HPDE6-E6E7 (cell line): Measurements from ENCODE around the gene SLC13A5.
"Not testable (repeated sequence)": the region's sequence is repeated elsewhere in the genome, so short reads cannot be mapped to it uniquely, and the experiment has no call there.

Experiments used
- DNase-seq: peaks from one replicate; pipeline ENCODE4 v3.0.0; 2011; ENCODE audit warnings: missing footprints; ENCODE audit errors: extremely low spot score

Gene SLC13A5

DNA sequence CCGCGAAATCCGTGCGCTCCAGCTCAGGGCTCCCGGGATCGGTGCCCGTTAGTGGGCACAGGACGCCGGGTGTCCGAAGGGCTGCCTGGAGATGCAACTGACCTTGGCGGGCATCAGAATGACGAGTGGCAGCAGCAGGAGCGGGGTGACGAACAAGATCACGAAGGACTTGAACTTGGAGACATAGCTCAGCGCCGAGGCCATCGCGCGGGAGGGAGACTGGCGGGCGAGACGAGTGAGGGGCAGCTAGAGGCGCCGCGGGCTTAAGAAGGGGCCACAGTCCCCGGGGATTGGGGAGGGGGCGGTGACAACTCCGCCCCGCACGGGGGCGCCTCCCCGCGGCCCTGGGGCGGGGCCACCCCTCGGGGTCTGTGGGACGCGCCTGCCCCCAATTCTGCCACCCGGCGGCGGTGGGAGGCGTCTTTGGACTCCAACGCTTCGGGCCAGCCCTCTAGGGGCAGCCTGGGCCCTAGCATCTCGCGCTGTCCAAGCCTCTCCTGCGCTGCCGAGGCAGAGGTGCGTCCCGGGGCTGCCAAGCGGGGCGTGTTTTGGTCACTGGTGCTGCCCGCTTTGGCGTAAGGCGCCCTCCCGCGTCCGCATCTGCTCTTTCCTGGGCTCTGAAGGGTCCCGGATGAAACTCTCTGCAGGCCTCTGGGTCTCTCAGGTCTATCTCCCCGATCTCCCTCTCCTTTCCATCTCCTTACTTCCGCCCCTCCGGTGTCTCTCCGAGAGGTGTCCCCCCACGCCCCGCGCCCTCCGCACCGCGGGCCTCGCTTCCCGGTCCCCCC, at the start of gene SLC13A5:
Gene SLC13A5 (minus strand): TSS at position 240 of the 788 bp plus-strand sequence. CDS start 36 bp downstream, at position 204.
- no peak for DNase-seq

- DNase-seq, result no peak
These were observed 48.6 kb upstream of the SLC13A5 start for GRCh38 chr17:6761779-6762178.

- no peak for DNase-seq
These were observed 44.6 kb upstream of the SLC13A5 start for GRCh38 chr17:6757747-6758146.

GRCh38 chr17:6756425-6757031, 43.4 kb upstream of the SLC13A5 start:
- DNase-seq, result no peak

DNA sequence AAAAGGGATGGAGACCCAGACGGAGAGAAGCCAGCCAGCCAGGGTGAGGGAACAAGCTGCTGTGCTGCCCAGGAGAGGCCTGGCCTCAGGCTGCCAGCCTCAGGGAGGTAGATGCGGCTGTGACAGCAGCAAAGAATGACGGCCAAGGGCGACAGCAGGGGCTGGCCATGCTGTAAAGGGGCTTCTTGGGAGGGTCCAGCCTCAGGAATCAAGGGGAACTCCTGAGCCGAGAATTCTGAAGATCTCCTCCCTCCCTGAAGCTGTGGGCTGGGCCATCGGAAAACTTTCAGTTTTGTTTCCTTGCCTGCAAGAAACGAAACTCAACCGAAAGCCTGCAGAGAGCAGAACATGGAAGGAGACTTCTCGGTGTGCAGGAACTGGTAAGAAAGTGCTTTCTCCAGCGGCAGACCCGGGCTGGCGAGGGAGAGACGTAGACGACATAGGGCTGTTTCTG, 42.6 kb upstream of the SLC13A5 start, which contains the start of gene XAF1:
Gene XAF1 (plus strand): TSS at position 316 of the 454 bp plus-strand sequence. CDS start 33 bp downstream, at position 349.
- peak; percentile 50 for DNase-seq

GRCh38 chr17:6755281-6755680, 42.1 kb upstream of the SLC13A5 start:
- DNase-seq, result no peak

- no peak for DNase-seq
These were observed 40.4 kb upstream of the SLC13A5 start for GRCh38 chr17:6753546-6753945.

GRCh38 chr17:6753006-6753445, 39.9 kb upstream of the SLC13A5 start:
- no peak for DNase-seq

DNA sequence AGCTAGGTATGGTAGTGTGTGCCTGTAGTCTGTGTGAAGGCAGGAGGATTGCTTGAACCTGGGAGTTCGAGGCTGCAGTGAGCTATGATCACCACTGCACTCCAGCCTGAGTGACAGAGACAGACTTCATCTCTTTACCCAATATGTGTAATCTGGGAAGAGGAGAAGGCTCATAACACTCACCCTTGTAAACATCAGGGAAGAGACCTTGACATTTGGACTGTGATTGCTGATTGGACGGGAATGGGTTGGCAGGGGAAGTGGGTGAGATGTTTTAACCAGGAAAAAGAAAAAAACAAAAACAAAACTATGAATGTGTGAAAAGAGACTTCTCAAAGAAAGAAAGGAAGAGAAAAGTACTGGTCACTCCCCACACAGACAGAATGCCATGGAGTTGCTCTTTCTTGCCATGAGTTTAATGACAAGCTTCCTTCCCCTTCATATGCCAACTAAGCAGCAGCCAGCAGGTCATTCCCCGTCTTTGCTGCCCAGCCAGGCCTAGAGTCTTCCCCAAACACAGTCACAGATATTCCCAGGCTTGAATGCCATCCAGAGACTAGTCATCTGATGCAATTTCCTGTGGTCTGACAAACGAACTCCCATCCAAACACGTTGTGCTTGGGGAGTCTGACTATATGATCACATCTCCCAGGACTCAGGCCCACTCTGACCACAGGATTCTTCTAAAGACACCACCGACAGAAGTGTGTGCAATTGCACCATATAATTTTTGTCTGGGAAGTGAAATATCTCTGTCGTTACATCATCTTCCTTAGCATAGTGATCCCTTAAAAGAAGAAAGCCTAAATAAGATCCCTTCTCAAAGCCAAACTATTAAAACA, 39.1 kb upstream of the SLC13A5 start:
- peak; percentile 34 for DNase-seq

DNA sequence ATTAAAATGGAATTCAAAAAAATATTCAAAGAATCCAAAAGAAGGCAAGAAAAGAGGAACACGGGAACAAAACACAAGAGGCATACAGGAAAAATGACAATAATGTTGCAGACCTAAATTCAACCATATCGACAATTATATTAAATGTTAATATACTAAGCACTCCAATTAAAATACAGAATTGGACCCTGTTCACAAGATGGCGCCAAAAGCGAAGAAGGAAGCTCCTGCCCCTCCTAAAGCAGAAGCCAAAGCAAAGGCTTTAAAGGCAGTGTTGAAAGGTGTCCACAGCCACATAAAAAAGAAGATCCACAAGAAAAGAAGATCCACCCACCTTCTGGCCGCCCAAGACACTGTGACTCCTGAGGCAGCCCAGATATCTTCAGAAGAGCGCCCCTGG, 36.4 kb upstream of the SLC13A5 start:
- DNase-seq, result no peak

DNA sequence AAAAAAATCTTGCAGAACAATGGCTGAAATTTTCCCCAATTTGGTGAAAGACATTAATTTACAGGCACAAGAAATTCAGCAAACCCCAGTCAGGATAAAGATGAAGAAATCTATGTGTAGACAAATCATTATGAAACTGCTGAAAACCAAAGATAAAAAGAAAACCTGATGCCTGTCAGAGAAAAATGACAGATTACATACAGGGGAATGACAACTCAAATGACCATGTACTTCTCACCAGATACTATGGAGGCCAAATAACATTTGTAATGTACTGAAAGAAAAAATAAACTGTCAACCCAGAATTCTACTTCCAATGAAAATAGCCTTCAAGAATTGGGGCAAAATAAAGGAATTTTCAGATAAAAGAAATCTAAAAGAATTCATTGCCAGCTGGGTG, 35.4 kb upstream of the SLC13A5 start:
- no peak for DNase-seq

GRCh38 chr17:6746665-6747064, 33.5 kb upstream of the SLC13A5 start:
- DNase-seq, result not testable (repeated sequence)

GRCh38 chr17:6729531-6729930, 16.4 kb upstream of the SLC13A5 start:
- no peak for DNase-seq

DNA sequence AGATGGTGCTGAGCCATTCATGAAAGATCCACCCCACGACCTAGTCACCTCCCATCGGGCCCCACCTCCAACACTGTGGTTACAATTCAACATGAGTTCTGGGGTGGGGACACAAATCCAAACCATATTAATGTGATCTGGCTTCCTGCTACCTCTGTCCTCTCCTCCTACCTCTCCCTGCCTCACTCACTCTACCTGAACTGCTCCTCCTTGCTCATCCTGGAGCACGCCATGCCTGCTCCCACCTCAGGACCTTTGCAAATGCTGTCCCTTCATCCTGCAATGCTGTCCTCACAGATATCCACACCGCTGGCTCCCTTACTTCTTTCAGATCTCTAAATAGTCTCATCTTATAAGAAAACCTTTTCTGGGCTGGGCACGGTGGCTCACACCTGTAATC, 10.8 kb upstream of the SLC13A5 start:
- DNase-seq, result no peak

DNA sequence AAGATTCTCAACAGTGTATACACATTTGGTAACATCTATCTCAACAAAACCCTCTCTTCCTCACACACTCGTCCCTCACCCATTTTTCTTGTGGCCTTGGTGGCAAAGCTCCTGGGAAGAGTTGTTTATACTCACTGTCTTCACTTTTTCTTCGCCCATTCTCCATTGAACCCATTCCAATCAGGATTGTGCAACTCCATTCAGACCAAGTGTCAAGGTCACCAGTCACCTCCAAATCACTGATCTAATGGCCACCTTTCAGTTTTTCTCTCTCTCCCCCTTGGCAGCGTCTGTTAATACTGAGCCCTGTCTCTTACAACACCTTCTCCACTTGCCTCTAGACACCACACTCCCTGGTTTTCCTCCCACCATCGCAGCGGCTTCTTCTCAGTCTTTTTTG, 8.6 kb upstream of the SLC13A5 start:
- DNase-seq, result no peak

DNA sequence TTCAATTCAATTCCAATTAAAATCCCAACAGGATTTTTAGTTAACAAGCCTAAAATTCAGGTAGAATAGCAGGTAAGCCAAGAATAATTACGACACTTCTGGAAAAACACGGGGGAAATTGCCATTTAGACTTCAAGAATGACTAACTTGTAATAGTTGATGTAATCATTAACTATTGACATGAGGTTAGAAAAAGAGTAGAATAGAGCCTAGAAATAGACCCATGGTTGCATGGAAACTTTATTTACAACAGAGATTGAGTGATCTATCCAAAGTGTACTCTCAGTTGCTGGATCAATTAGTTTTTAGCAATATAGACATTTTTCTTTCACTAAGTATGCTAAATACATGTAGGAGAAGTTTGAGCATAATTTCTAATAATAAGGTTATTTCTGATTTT, 3.6 kb upstream of the SLC13A5 start:
- DNase-seq, result no peak

GRCh38 chr17:6714315-6714874, 1.2 kb upstream of the SLC13A5 start:
- no peak for DNase-seq

DNA sequence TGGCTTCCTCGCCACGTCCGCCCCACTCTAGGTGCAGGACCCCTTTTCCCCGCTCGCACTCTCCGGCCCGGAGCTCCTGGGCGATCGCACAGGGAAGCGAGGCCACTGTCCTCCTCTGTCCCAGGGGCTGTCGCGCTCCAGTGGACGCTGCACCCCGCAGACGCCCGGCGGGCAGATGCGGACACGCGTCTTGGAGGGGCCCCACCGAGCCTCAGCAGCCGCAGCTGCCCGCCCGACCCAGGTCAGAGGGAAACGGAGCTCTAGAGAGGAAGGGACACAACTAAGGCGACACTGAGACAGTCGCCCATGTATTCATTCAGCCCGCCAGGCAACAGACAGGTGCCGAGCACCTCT, 726 bp upstream of the SLC13A5 start:
- no peak for DNase-seq

GRCh38 chr17:6712854-6713129, 377 bp downstream of the SLC13A5 start:
- DNase-seq, result no peak

DNA sequence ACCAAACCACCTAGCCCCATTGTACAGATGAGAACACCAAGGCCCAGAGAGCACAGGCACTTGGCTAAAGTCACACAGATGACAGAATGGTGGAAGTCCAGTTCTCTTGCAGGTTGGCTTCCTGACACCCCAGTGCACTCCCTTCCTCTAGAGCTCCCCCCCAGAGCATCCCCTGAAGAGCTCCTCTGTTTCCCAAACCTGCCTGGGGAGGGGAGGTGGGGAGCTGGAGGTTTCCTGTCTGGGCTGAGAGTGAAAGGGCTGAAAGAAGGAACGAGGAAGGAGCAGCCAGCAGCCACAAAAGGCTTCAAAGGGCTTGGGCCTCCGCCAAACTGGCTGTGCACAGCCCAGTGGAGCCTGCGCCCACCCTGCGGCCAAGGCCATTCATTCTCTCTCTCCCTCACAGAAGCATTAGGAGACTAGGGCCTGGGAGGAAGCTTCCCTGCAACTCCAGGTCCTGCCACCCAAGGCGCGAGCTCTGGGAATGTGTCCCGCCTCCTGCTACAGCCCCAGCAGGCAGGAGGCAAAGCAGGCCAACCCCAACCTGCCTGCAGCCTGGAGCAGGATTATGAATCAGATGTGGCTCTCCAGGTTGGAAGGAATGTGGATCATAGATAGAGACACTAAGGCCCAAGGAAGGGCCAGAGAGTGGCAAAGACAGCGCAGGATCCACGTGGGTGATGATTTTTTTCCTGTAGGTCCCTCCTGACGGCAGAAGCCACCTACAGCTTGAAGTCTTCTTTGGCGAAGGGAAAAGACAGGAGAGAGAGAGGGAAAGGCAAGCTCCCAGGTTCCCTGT, 913 bp downstream of the SLC13A5 start:
- peak; percentile 82 for DNase-seq

- DNase-seq, result no peak
These were observed 1.5 kb downstream of the SLC13A5 start for GRCh38 chr17:6711681-6712057.
